ENCODE results near the gene CPEB3.

DNA sequence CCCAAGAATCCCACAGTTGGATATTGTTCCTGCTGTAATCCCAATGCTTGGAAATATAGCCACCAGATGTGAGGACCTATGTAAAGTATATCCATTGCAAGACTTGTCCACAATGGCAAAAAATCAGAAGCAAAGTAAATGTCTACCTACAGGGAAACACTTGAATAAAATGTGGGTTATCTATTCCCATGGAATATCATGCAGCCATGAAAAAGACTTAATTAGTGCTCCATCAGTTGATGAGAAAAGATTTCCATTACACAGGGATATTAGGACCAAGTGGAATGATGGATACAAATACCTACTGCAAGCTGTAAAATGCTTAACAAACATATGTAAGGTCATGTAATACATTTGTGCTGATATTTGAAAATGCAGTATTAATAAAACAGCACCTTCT is 236.1 kb downstream of the CPEB3 start:
- TF ChIP-seq POLR2AphosphoS5 (IDR thresholded peaks at IDR 0.05; ENCODE audit: low read depth) = no peak
- TF ChIP-seq, protein P1, sequence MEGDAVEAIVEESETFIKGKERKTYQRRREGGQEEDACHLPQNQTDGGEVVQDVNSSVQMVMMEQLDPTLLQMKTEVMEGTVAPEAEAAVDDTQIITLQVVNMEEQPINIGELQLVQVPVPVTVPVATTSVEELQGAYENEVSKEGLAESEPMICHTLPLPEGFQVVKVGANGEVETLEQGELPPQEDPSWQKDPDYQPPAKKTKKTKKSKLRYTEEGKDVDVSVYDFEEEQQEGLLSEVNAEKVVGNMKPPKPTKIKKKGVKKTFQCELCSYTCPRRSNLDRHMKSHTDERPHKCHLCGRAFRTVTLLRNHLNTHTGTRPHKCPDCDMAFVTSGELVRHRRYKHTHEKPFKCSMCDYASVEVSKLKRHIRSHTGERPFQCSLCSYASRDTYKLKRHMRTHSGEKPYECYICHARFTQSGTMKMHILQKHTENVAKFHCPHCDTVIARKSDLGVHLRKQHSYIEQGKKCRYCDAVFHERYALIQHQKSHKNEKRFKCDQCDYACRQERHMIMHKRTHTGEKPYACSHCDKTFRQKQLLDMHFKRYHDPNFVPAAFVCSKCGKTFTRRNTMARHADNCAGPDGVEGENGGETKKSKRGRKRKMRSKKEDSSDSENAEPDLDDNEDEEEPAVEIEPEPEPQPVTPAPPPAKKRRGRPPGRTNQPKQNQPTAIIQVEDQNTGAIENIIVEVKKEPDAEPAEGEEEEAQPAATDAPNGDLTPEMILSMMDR (IDR thresholded peaks at IDR 0.05; ENCODE audit: insufficient read depth, low read length) = no peak
- TF ChIP-seq, protein P2, sequence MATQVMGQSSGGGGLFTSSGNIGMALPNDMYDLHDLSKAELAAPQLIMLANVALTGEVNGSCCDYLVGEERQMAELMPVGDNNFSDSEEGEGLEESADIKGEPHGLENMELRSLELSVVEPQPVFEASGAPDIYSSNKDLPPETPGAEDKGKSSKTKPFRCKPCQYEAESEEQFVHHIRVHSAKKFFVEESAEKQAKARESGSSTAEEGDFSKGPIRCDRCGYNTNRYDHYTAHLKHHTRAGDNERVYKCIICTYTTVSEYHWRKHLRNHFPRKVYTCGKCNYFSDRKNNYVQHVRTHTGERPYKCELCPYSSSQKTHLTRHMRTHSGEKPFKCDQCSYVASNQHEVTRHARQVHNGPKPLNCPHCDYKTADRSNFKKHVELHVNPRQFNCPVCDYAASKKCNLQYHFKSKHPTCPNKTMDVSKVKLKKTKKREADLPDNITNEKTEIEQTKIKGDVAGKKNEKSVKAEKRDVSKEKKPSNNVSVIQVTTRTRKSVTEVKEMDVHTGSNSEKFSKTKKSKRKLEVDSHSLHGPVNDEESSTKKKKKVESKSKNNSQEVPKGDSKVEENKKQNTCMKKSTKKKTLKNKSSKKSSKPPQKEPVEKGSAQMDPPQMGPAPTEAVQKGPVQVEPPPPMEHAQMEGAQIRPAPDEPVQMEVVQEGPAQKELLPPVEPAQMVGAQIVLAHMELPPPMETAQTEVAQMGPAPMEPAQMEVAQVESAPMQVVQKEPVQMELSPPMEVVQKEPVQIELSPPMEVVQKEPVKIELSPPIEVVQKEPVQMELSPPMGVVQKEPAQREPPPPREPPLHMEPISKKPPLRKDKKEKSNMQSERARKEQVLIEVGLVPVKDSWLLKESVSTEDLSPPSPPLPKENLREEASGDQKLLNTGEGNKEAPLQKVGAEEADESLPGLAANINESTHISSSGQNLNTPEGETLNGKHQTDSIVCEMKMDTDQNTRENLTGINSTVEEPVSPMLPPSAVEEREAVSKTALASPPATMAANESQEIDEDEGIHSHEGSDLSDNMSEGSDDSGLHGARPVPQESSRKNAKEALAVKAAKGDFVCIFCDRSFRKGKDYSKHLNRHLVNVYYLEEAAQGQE (IDR thresholded peaks at IDR 0.05; ENCODE audit: insufficient replicate concordance, low read depth) = no peak
